ENCODE results near the gene PARD3B.

- no peak for TF ChIP-seq CTCF (conservative IDR thresholded peaks at IDR 0.05 in 1 of 2, IDR thresholded peaks at IDR 0.05 in 1 of 2; ENCODE audit: low read depth in 1 of 2, low read length in 2 of 2)
- TF ChIP-seq EZH2 (IDR thresholded peaks at IDR 0.05; ENCODE audit: low read length, missing control alignments) = no peak
Observed at GRCh38 chr2:205107810-205108209, 562.5 kb downstream of the PARD3B start.

Data from fibroblast of lung (primary cell).